ENCODE results near the gene DDX21. TPM values are rescaled to one million over a fixed set of nuclear protein-coding genes. Genes with fewer than 3 reads are reported as not detected.
A peak's percentile ranks its signal among the peaks of the same experiment; 100 is the strongest.
"Not testable (repeated sequence)": the region's sequence is repeated elsewhere in the genome, so short reads cannot be mapped to it uniquely, and the experiment has no call there.

Gene DDX21
- total RNA-seq, result 100 to 1,000 TPM in 1 of 2 experiments, 10 to 100 TPM in 1; 80.4 to 143 TPM

DNA sequence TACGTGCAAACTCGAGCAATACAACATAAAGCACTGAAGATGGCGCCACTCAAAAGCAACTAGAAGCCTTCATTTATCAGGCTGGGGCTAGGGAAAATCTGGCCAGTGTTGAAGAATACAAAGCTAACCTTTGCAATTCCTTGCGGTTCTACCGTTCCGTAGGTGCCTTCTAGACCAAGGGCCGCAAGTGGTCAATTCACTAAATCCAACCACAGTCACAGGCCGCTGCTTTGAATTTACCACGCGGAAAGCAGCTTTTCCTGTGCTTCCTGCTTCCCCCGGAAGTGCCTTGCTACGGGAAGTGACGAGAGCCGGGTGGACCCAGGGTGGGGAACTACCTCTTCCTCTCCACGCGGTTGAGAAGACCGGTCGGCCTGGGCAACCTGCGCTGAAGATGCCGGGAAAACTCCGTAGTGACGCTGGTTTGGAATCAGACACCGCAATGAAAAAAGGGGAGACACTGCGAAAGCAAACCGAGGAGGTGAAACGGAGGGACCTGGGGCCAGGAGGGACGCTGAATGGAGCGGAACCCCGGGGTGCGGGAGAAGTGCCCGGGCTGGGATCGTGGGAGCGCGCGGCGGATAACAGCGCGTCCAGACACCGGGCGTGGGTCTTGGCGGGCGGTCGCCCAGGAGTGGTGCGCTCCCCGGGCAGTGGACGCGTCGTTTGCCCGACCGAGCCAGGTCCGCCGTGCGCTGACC, at the start of gene DDX21:
Gene DDX21, plus strand, starts transcription at position 339 of the 701 bp plus-strand sequence. Its CDS starts 56 bp downstream, at position 395.
- DNase-seq, result peak; percentile 95
- H3K27ac Mint-ChIP-seq, result peak within 1 kb of the TSS; percentile 98
- CTCF ChIA-PET, result interaction anchor here (0.6 to 3.2 kb wide), 20 partner anchors 9 to 458 kb away, joined by 3 to 26 read pairs (median 4); partner anchors contain the start of gene KIFBP
- peak within 1 kb of the TSS; percentile 93 for H3K4me3 Mint-ChIP-seq
- peaks cover 31% of the 10 kb centered on the region for H3K4me1 Mint-ChIP-seq
- H3K9me3 Mint-ChIP-seq (ENCODE audit: low read depth), result no peaks in the 10 kb centered on the region
- H3K36me3 Mint-ChIP-seq, result peaks cover 34% of the 10 kb centered on the region
- no peaks in the 10 kb centered on the region for H3K27me3 Mint-ChIP-seq
- peak; percentile 84 for ATAC-seq

DNA sequence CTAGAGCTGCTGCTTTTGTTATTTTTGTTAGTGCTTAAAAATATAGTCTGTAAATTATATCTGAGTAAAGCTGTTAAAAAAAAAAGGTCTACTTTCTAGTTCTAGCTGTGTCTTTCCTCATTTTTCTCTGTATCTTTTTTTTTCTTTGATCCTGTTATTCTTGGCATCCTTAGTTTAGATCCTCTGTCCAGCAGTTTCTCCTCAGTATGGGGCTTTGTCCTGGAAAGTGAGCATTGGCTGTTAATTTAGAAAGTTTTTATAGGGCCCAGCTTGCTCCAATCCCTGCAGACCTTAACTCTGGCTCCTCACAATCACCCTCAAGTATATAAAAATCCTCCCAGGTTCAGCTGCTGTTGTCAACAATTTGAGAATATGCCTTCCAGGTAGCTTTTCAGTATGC, 31.4 kb upstream of the DDX21 start:
- CTCF ChIA-PET, result interaction anchor here (0.7 kb wide), 1 partner anchor 479 kb away, joined by 3 read pairs; no protein-coding TSS in a partner anchor
- Mint-ChIP-seq H3K36me3 (peaks cover 31% of the 10 kb centered on the region), H3K4me3 (no peak overlapping the region), H3K27ac (no peak overlapping the region), H3K27me3 (no peaks in the 10 kb centered on the region), H3K4me1 (peaks cover 6% of the 10 kb centered on the region), H3K9me3 (ENCODE audit: low read depth) (no peaks in the 10 kb centered on the region)
- ATAC-seq (no peak), DNase-seq (no peak)

DNA sequence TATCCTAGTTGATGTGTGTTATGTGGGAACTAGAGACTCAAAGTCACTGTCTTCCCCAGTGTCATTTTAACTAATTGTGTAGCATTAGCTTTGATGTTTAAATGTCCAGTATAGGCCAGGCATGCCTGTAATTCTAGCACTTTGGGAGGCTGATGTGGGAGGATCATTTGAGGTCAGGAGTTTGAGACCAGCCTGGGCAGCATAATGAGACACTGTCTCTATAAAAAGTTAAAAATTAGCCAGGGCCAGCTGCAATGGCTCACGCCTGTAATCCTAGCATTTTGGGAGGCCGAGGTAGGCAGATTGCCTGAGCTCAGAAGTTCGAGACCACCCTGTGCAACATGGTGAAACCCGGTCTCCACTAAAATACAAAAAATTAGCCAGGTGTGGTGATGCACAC, 30.5 kb upstream of the DDX21 start:
- ATAC-seq (no peak), DNase-seq (no peak)
- Mint-ChIP-seq H3K4me1 (peaks cover 8% of the 10 kb centered on the region), H3K27ac (no peak overlapping the region), H3K9me3 (ENCODE audit: low read depth) (no peaks in the 10 kb centered on the region), H3K4me3 (no peak overlapping the region), H3K36me3 (peaks cover 27% of the 10 kb centered on the region), H3K27me3 (no peaks in the 10 kb centered on the region)
- CTCF ChIA-PET, result interaction anchor here (0.9 kb wide), 1 partner anchor 27 kb away, joined by 3 read pairs; no protein-coding TSS in a partner anchor

DNA sequence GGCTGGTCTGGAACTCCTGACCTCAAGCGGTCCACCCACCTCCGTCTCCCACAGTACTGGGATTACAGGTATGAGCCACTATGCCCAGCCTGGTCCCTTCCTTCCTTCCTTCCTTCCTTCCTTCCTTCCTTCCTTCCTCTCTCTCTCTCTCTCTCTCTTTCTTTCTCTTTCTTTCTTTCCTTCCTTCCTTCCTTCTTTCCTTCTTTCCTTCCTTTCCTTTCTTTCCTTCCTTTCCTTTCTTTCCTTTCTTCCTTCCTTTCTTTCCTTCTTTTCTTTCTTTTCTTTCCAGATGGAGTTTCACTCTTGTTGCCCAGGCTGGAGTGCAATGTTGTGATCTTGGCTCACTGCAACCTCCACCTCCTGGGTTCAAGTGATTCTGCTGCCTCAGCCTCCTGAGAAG, 26.8 kb upstream of the DDX21 start:
- CTCF ChIA-PET; H3K4me1 Mint-ChIP-seq; H3K27me3 Mint-ChIP-seq; H3K4me3 Mint-ChIP-seq; H3K27ac Mint-ChIP-seq; H3K9me3 Mint-ChIP-seq (ENCODE audit: low read depth); DNase-seq; ATAC-seq: not testable (repeated sequence)
- peaks cover 34% of the 10 kb centered on the region for H3K36me3 Mint-ChIP-seq

DNA sequence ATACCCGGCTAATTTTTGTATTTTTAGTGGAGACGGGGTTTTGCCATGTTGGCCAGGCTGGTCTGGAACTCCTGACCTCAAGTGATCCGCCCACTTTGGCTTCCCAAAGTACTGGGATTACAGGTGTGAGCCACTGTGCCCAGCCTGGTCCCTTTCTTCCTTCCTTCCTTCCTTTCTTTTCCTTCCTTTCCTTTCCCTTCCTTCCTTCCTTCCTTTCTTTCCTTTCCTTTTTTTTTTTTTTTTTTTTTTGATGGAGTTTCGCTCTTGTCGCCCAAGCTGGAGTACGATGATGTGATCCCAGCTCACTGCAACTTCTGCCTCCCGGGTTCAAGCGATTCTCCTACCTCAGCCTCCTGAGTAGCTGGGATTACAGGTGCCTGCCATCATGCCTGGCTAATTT, 26.1 kb upstream of the DDX21 start:
- CTCF ChIA-PET, result interaction anchor here (1.1 kb wide), 1 partner anchor 25 kb away, joined by 3 read pairs; no protein-coding TSS in a partner anchor

DNA sequence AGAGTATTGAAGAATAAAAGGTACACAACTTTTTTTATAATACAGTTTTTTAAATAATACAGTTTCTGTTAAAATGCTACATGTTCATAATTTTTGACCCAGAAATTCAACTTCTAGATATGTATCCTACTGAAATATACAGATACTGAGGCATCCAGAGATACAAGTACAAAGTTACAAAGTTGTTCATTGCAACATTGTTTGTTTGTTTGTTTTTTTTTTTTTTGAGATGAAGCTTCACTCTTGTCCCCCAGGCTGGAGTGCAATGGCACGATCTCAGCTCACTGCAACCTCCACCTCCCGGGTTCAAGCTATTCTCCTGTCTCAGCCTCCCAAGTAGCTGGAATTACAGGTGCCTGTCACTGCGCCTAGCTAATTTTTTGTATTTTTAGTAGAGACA, 23.1 kb upstream of the DDX21 start:
- DNase-seq; H3K27me3 Mint-ChIP-seq; ATAC-seq; H3K9me3 Mint-ChIP-seq (ENCODE audit: low read depth); H3K4me3 Mint-ChIP-seq; H3K27ac Mint-ChIP-seq; CTCF ChIA-PET: not testable (repeated sequence)
- Mint-ChIP-seq H3K4me1 (peaks cover 13% of the 10 kb centered on the region), H3K36me3 (peaks cover 42% of the 10 kb centered on the region)

More for the DNA sequence above, 26.1 kb upstream of the DDX21 start:
- not testable (repeated sequence) for H3K9me3 Mint-ChIP-seq (ENCODE audit: low read depth); ATAC-seq; H3K27ac Mint-ChIP-seq; H3K4me3 Mint-ChIP-seq; H3K27me3 Mint-ChIP-seq
- DNase-seq, result peak; percentile 26
- H3K36me3 Mint-ChIP-seq, result peaks cover 37% of the 10 kb centered on the region
- H3K4me1 Mint-ChIP-seq, result peaks cover 11% of the 10 kb centered on the region

DNA sequence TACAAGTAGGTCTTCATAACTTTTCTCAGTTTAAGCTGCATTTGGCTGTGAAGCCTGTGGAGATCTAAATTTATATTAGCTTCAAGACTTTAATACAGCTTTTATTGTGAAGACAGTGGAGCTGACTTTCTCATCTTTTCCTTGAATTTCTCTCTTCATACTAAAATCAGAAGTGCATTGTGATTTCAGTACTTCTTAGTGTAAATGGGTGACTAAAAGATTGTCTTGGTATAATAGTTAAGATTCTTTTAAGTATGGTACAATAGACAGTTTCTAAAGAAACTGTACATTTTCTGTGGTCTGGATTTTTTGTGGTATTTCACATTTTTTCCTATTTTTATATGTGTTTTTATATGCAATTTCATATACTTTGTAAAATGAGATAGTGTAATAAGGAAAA, 21.0 kb upstream of the DDX21 start:
- no peaks in the 10 kb centered on the region for H3K9me3 Mint-ChIP-seq (ENCODE audit: low read depth)
- H3K27me3 Mint-ChIP-seq, result no peaks in the 10 kb centered on the region
- DNase-seq (no peak), ATAC-seq (no peak)
- peaks cover 49% of the 10 kb centered on the region for H3K36me3 Mint-ChIP-seq
- no peak overlapping the region for H3K4me3 Mint-ChIP-seq
- H3K4me1 Mint-ChIP-seq, result peaks cover 13% of the 10 kb centered on the region
- CTCF ChIA-PET, result no interaction called here
- no peak overlapping the region for H3K27ac Mint-ChIP-seq

DNA sequence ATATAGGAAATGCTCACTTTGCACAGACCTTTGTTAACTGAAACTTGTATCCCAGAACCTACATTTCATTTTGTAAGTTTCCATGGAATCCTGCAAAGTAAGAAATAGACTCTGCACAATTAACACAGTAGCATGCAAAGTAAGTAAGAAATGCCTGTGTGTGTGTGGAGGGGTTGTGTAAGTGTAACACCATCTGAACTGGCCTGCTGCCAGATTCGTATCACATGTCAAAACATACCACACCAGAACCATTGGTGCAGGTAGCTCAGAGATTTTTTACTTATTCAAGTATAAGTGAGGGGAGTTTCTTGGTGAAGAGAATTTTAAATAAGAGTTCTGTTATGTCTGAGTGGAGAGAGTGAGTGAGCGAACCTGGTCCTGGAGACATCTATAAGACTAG, 17.9 kb upstream of the DDX21 start:
- Mint-ChIP-seq H3K27me3 (no peaks in the 10 kb centered on the region), H3K4me3 (no peak overlapping the region), H3K4me1 (peaks cover 9% of the 10 kb centered on the region), H3K27ac (peak overlapping the region; percentile 1), H3K9me3 (ENCODE audit: low read depth) (no peaks in the 10 kb centered on the region), H3K36me3 (peaks cover 38% of the 10 kb centered on the region)
- CTCF ChIA-PET, result interaction anchor here (1.6 kb wide), 1 partner anchor 12 kb away, joined by 3 read pairs; no protein-coding TSS in a partner anchor
- no peak for DNase-seq
- no peak for ATAC-seq

DNA sequence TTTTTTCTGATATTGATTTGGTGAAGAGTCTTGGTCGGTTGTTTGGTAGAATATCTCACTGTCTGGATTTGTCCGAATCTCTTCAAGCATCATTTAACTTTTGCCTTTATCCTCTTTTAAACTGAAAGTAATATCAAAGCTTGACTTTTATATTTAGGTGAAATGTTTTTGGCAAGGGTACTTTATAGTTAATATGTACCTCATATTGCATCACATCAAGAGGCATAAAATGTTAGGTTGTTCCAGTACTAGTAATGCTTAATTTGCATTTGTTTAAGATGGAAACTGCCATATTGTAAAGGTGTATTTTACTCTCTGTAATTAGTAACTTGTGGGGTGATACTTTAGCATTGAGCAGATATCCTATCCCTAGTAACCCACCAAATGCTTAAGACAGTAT, 17.1 kb upstream of the DDX21 start:
- Mint-ChIP-seq H3K27me3 (no peaks in the 10 kb centered on the region), H3K9me3 (ENCODE audit: low read depth) (no peaks in the 10 kb centered on the region), H3K27ac (no peak overlapping the region), H3K4me1 (peaks cover 9% of the 10 kb centered on the region), H3K36me3 (peaks cover 40% of the 10 kb centered on the region), H3K4me3 (no peak overlapping the region)
- ATAC-seq (no peak), DNase-seq (no peak)
- CTCF ChIA-PET, result no interaction called here

DNA sequence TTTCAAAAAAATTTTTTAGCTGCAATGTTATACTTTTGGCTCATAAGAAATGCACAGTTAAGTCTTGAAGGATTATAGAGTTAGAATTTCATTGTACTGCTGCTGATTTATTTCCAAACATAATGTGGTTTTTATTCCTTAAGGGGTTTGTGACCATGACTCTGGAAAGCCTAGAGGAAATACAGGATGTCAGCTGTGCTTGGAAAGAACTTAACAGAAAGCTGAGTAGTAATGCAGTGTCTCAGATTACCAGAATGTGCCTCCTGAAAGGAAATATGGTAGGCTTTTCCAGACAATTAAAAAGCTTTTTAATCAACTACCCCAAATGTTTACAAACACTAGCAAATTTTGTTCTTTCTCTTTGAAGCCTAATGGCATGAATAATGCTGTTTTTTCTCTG, 15.1 kb upstream of the DDX21 start:
- H3K27me3 Mint-ChIP-seq; H3K4me3 Mint-ChIP-seq; H3K9me3 Mint-ChIP-seq (ENCODE audit: low read depth); ATAC-seq; H3K27ac Mint-ChIP-seq; DNase-seq; H3K4me1 Mint-ChIP-seq: not testable (repeated sequence)
- peaks cover 39% of the 10 kb centered on the region for H3K36me3 Mint-ChIP-seq
- CTCF ChIA-PET, result interaction anchor here (0.6 to 3.0 kb wide), 2 partner anchors 15 to 384 kb away, joined by 4 to 13 read pairs; partner anchors contain the start of gene DDX21

DNA sequence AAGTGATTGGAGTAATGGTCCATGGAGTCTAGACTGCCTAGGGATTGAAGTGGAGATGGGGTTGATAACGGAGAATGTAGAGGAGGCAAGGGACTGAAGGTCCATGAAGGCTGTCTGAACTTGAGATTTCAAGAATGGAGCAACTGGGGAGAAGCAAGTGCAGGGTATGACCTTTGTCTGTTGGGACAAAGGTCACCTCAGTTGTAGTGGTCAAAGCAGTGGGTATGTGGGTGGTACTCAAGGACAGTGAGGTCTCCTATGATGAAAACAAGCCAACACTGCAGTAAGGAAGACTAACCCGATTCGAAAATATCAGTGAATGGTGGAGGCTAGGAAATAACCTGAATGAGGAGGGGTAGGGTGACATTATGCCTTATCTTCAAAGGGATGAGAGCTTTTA, 5.4 kb upstream of the DDX21 start:
- H3K4me1 Mint-ChIP-seq, result peaks cover 3% of the 10 kb centered on the region
- H3K9me3 Mint-ChIP-seq (ENCODE audit: low read depth), result no peaks in the 10 kb centered on the region
- CTCF ChIA-PET, result interaction anchor here (1.2 to 1.6 kb wide), 3 partner anchors 8 to 39 kb away, joined by 3 to 5 read pairs (median 3); no protein-coding TSS in a partner anchor
- ATAC-seq, result no peak
- H3K36me3 Mint-ChIP-seq, result peaks cover 19% of the 10 kb centered on the region
- H3K27ac Mint-ChIP-seq, result no peak overlapping the region
- no peak for DNase-seq
- no peak overlapping the region for H3K4me3 Mint-ChIP-seq
- H3K27me3 Mint-ChIP-seq, result no peaks in the 10 kb centered on the region

DNA sequence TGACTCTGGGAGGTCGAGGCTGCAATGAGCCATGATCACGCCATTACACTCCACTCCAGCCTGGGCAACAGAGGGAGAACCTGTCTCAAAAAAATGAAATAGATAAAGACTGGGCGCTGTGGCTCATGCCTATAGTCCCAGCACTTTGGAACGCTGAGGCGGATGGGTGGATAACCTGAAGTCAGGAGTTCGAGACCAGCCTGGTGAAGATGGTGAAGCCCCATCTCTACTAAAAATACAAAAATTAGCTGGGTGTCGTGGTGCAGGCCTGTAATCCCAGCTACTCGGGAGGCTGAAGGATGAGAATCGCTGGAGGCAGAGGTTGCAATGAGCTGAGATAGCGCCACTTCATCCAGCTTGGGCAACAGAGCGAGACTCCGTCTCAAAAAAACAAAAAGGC, 1.1 kb upstream of the DDX21 start:
- CTCF ChIA-PET, result interaction anchor here (0.9 to 3.2 kb wide), 10 partner anchors 10 to 180 kb away, joined by 3 to 26 read pairs (median 6); partner anchors contain the start of gene KIFBP
- Mint-ChIP-seq H3K36me3 (peaks cover 29% of the 10 kb centered on the region), H3K9me3 (ENCODE audit: low read depth) (no peaks in the 10 kb centered on the region)

DNA sequence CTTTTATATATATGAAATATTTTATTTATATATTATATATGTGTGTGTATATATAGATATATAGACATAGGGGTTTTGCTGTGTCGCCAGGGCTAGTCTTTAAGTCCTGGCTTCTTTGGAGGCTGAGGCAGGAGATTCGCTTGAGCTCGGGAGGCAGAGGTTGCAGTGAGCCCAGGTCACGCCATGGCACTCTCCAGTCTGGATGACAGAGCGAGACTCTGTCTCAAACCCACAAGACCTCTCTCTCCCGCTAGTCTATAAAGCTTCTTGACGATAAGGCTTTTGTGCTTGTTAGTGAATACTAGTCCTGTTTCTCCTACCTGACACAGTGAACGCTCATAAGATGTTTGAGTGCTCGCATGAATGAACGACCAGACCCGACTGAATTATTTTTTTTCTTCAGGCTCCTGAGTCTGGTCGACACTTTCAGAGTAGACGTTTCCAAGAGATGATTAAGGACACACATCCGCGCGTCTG, 577 bp upstream of the DDX21 start:
- H3K27ac Mint-ChIP-seq, result peak overlapping the region; percentile 98
- ATAC-seq (peak; percentile 12), DNase-seq (no peak)
- no peaks in the 10 kb centered on the region for H3K9me3 Mint-ChIP-seq (ENCODE audit: low read depth)
- H3K4me1 Mint-ChIP-seq, result peaks cover 28% of the 10 kb centered on the region
- no peaks in the 10 kb centered on the region for H3K27me3 Mint-ChIP-seq
- CTCF ChIA-PET, result interaction anchor here (0.9 to 3.2 kb wide), 16 partner anchors 10 to 458 kb away, joined by 3 to 26 read pairs (median 4); partner anchors contain the start of gene KIFBP
- peaks cover 32% of the 10 kb centered on the region for H3K36me3 Mint-ChIP-seq
- peak overlapping the region; percentile 93 for H3K4me3 Mint-ChIP-seq

More for the DNA sequence above, 1.1 kb upstream of the DDX21 start:
- Mint-ChIP-seq H3K4me1 (peaks cover 25% of the 10 kb centered on the region), H3K27ac (peak overlapping the region; percentile 67), H3K27me3 (no peaks in the 10 kb centered on the region), H3K4me3 (peak overlapping the region; percentile 93)
- ATAC-seq, result no peak
- no peak for DNase-seq

DNA sequence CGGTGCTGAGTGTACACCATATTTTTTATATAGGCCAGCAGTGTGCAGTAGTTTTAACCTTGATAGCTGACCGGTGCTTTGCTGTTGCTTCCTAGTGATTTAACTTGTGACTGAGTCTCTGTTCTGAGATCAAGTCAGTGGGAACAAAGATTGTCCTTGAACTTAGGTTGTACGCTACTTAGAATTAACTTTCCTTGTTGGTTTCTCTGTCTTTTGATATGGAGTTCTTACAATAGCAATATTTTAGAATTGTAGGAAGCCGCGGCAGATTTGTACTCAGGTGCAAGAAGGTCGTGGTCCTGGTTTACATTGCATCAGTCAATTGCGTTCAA, 1.3 kb downstream of the DDX21 start:
- ATAC-seq (no peak), DNase-seq (no peak)
- CTCF ChIA-PET, result interaction anchor here (1.2 to 3.2 kb wide), 6 partner anchors 15 to 165 kb away, joined by 3 to 21 read pairs (median 6); partner anchors contain the start of gene KIFBP
- peak overlapping the region; percentile 98 for H3K27ac Mint-ChIP-seq
- H3K4me3 Mint-ChIP-seq, result peak overlapping the region; percentile 93
- H3K27me3 Mint-ChIP-seq, result no peaks in the 10 kb centered on the region
- peaks cover 43% of the 10 kb centered on the region for H3K36me3 Mint-ChIP-seq
- peaks cover 39% of the 10 kb centered on the region for H3K4me1 Mint-ChIP-seq
- no peaks in the 10 kb centered on the region for H3K9me3 Mint-ChIP-seq (ENCODE audit: low read depth)
